LNCaP clone FGC (cell line): ENCODE results near the gene RRAGA.
"Not testable (repeated sequence)": the region's sequence is repeated elsewhere in the genome, so short reads cannot be mapped to it uniquely, and the experiment has no call there.

Experiments used
- DNase-seq: peaks from one replicate; pipeline ENCODE4 v3.0.0-alpha.2; 2011; ENCODE audit warnings: low read depth
- H3K4me3 ChIP-seq: 2 replicates; pipeline ENCODE4 v1.5.1; 2011; ENCODE audit warnings: mild to moderate bottlenecking, low read depth, low read length, control low read depth
- CTCF ChIP-seq: IDR thresholded peaks from 2 replicates; pipeline ENCODE4 v1.5.1; 2012; ENCODE audit warnings: mild to moderate bottlenecking; ENCODE audit not compliant: control insufficient read depth, insufficient read depth; ENCODE audit errors: extremely low read depth

Gene RRAGA

DNA sequence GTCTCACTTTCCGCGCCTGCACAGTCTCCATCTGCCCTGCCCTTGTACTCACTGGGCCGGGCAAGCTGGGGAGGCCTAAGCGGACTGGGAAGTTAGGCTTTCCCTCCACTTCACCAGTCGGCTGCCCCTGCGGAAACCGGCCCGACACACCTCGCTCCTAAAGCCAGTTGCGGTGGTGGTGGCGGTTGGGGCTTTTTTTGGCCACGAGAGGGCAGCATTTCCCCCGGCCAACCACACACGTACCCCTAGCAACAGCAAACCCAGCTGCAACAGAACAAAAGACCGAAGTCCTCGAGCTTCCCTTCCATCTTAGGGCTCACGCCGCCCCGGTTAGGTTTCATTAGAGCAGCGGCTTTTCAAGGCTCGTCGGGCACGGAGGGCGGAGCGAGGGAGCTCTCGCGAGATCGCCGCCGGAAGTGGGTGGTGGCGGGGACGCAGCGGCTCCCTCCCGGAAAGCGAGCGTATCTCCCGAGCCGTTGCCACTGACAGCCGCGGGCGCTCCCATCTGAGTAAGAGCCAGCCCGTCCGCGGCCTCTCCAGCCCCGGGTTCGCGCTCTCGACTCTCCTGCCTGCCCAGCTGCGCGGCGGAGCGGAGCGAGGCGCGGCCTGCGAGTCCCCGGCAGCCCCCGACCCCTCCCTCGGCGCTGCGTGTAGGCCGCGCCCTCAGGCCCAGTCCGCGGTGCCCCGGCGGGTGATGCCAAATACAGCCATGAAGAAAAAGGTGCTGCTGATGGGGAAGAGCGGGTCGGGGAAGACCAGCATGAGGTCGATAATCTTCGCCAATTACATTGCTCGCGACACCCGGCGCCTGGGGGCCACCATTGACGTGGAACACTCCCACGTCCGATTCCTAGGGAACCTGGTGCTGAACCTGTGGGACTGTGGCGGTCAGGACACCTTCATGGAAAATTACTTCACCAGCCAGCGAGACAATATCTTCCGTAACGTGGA, at the start of gene RRAGA:
Gene RRAGA, plus strand, starts transcription at position 462 of the 951 bp plus-strand sequence. Its CDS starts 233 bp downstream, at position 695.
- TF ChIP-seq CTCF = peak; percentile 77
- H3K4me3 ChIP-seq = peak within 1 kb of the TSS; percentile 91
- peak; percentile 76 for DNase-seq

DNA sequence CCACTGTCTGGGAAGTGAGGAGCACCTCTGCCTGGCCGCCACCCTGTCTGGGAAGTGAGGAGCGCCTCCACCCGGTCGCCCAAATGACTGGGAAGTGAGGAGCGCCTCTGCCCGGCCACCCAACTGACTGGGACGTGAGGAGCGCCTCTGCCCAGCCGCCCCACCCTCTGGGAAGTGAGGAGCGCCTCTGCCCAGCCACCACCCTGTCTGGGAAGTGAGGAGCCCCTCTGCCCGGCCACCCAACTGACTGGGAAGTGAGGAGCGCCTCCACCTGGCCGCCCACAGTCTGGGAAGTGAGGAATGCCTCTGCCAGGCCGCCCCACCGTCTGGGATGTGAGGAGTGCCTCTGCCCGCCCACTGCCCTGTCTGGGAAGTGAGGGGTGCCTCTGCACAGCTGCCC, 49.1 kb upstream of the RRAGA start:
- no peak overlapping the region for H3K4me3 ChIP-seq
- no peak for DNase-seq
- TF ChIP-seq CTCF = no peak

GRCh38 chr9:19009391-19009965, 39.7 kb upstream of the RRAGA start:
- H3K4me3 ChIP-seq = no peak overlapping the region
- no peak for TF ChIP-seq CTCF
- DNase-seq = no peak

DNA sequence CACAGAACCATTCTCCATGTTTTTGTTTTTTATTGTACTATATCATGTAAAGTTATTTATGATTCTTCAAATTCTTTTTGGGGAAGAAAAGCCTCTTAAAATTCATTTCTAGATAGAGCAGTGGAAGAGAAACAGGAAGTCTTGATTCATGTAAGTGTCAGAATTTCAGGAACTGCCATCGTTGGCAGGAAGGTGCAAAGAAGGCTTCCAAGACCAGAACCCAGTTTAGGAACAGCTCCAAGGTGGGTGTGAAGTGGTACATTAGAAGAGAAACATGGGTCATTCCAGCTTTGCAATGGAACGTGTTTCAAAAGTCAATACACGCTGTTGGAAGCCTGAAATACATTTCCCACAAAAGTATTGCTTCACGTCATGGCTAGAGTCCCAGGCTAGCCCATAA, 31.0 kb upstream of the RRAGA start:
- no peak overlapping the region for H3K4me3 ChIP-seq
- DNase-seq = no peak
- TF ChIP-seq CTCF = no peak

- no peak overlapping the region for H3K4me3 ChIP-seq
- DNase-seq = no peak
- TF ChIP-seq CTCF = no peak
These were observed 28.3 kb upstream of the RRAGA start for GRCh38 chr9:19020886-19021455.

GRCh38 chr9:19021649-19022048, 27.6 kb upstream of the RRAGA start:
- DNase-seq, H3K4me3 ChIP-seq: not testable (repeated sequence)

DNA sequence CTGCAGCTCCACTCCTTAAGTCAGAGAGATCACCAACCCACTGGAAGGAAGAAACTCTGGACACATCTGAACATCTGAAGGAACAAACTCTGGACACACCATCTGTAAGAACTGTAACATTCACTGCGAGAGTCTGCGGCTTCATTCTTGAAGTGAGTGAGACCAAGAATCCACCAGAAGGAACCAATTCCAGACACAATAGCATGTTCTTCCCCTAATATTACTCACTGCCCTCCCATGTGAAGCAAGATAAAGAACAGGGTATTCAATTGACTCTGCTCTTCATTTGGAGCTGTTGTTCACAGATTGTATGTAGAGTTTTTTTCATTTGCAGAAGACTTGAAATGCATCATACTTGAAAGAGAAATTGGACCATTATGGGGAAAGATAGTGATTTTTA, 27.0 kb upstream of the RRAGA start:
- no peak for DNase-seq
- TF ChIP-seq CTCF = no peak
- no peak overlapping the region for H3K4me3 ChIP-seq
